ENCODE data around the gene GNG8.
"Not testable (repeated sequence)": the region's sequence is repeated elsewhere in the genome, so short reads cannot be mapped to it uniquely, and the experiment has no call there.

GNG8 gene

DNA sequence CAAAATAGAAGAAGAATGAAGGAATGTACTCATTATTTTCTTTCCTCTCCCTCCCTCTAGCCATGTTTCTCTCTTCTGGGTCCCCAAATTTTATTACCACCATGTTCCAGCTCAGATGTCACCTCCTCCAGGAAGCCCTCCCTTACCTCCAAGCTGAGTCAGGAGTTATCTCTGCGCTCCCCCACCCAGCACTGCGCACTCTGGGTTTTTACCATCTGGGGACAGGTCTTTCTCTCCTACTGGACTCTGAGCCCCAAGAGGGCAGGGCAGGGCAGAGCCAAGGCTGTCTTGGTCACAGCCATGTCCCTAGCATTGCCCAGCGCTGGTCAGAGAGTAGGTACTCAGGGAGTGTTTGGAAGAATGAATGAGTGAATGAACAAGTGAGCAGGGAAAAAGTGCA is 2.9 kb downstream of the GNG8 start:
- Histone ChIP-seq H3K36me3 (ENCODE audit: control insufficient read depth, insufficient read depth, low read length) (no peaks in the 10 kb centered on the region), H3K4me1 (peaks cover 6% of the 10 kb centered on the region), H3K9ac (no peak overlapping the region), H3K79me2 (no peaks in the 10 kb centered on the region), H3K27ac (no peak overlapping the region), H3K27me3 (ENCODE audit: control insufficient read depth, insufficient read depth, low read length) (no peaks in the 10 kb centered on the region), H3K9me3 (ENCODE audit: control insufficient read depth, low read length) (no peaks in the 10 kb centered on the region), H2AFZ (no peak overlapping the region), H3K4me2 (ENCODE audit: low read length) (no peak overlapping the region), H3K4me3 (ENCODE audit: low read depth, low read length) (no peak overlapping the region)
- TF ChIP-seq, protein P1, sequence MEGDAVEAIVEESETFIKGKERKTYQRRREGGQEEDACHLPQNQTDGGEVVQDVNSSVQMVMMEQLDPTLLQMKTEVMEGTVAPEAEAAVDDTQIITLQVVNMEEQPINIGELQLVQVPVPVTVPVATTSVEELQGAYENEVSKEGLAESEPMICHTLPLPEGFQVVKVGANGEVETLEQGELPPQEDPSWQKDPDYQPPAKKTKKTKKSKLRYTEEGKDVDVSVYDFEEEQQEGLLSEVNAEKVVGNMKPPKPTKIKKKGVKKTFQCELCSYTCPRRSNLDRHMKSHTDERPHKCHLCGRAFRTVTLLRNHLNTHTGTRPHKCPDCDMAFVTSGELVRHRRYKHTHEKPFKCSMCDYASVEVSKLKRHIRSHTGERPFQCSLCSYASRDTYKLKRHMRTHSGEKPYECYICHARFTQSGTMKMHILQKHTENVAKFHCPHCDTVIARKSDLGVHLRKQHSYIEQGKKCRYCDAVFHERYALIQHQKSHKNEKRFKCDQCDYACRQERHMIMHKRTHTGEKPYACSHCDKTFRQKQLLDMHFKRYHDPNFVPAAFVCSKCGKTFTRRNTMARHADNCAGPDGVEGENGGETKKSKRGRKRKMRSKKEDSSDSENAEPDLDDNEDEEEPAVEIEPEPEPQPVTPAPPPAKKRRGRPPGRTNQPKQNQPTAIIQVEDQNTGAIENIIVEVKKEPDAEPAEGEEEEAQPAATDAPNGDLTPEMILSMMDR (IDR thresholded peaks at IDR 0.05): no peak

DNA sequence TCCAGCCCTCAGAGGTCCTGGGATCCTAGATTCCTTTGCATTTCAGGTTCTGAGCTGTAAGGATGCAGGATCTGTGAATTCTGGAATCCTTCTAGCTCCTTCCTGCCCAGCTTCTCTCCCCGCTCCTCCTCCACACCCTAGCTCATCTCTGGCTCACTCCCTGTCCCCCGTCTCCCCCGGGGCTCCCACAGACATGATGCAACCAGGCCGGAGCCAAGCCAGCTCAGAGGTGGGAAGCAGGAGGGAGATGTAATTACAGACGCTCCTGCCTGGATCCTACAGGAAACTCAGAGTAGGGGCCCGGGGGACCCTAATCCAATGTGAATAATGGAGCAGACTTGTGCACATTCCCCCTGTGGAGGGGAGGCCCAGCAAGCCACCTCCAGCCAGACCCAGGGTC is 4.5 kb downstream of the GNG8 start:
- Histone ChIP-seq H3K27me3 (ENCODE audit: control insufficient read depth, insufficient read depth, low read length) (no peaks in the 10 kb centered on the region), H3K36me3 (ENCODE audit: control insufficient read depth, insufficient read depth, low read length) (no peaks in the 10 kb centered on the region), H3K27ac (no peak overlapping the region), H3K4me3 (ENCODE audit: low read depth, low read length) (no peak overlapping the region), H3K9me3 (ENCODE audit: control insufficient read depth, low read length) (no peaks in the 10 kb centered on the region), H3K4me2 (ENCODE audit: low read length) (no peak overlapping the region), H2AFZ (no peak overlapping the region), H3K79me2 (no peaks in the 10 kb centered on the region), H3K9ac (no peak overlapping the region), H3K4me1 (peaks cover 6% of the 10 kb centered on the region)
- TF ChIP-seq, protein P1 (IDR thresholded peaks at IDR 0.05): no peak

DNA sequence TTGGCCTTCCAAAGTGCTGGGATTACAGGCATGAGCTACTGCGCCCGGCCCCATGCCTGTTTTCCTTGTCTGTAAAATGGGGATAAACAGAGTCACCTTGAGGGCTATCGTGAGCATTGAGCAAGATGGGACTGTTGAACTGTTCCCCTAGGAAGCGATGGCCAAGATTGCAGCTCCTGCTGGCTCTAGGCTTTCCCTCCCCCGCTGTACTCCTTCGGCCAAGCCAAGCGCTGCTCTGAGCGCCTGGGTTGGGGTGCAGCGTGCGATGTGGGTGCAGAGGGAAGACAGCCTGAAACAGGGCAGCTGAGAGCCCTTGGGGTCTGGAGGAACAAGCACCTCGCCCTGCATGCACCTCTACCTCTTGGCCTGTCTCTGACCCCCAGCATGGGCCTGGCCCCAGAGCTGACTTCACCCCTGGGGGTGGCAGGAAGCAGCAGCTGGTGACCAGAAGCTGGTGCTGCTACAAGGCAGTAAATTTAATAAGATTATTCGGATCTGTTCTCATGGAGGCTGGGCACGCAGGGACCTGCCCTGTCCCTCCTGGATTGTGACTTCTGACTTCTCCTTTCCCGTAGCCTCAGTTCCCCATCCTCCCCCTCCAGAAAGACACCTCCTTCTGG is 5.3 kb downstream of the GNG8 start:
- H3K4me2 ChIP-seq (ENCODE audit: low read length): no peak overlapping the region
- H3K4me3 ChIP-seq (ENCODE audit: low read depth, low read length): no peak overlapping the region
- peaks cover 6% of the 10 kb centered on the region for H3K4me1 ChIP-seq
- H3K36me3 ChIP-seq (ENCODE audit: control insufficient read depth, insufficient read depth, low read length): no peaks in the 10 kb centered on the region
- no peaks in the 10 kb centered on the region for H3K9me3 ChIP-seq (ENCODE audit: control insufficient read depth, low read length)
- no peak overlapping the region for H3K27ac ChIP-seq
- H3K79me2 ChIP-seq: no peaks in the 10 kb centered on the region
- H3K27me3 ChIP-seq (ENCODE audit: control insufficient read depth, insufficient read depth, low read length): no peaks in the 10 kb centered on the region
- no peak overlapping the region for H3K9ac ChIP-seq
- H2AFZ ChIP-seq: no peak overlapping the region
- TF ChIP-seq, protein P1 (IDR thresholded peaks at IDR 0.05): no peak

DNA sequence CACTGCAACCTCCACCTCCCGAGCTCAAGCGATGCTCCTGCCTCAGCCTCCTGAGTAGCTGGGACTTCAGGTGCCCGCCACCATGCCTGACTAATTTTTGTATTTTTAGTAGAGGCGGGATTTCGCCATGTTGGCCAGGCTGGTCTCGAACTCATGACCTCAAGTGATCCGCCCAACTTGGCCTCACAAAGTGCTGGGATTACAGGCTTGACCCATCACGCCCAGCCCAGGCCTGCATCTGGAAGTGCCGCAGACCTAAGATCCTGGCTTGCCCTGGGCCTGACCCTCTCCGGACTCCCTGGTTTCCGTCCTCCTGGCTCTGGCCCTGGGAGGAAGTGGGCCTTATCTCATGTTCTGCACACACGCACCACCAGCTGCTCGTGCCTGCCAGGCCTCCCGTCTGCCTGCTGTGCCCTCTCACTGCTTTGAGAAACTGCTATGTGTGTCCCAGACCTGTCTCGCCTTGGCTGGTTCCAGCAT is 6.4 kb downstream of the GNG8 start:
- no peak overlapping the region for H3K27ac ChIP-seq
- TF ChIP-seq, protein P1 (IDR thresholded peaks at IDR 0.05): no peak
- H3K4me2 ChIP-seq (ENCODE audit: low read length): no peak overlapping the region
- H3K79me2 ChIP-seq: no peaks in the 10 kb centered on the region
- no peaks in the 10 kb centered on the region for H3K27me3 ChIP-seq (ENCODE audit: control insufficient read depth, insufficient read depth, low read length)
- peaks cover 4% of the 10 kb centered on the region for H3K4me1 ChIP-seq
- no peak overlapping the region for H3K9ac ChIP-seq
- no peak overlapping the region for H2AFZ ChIP-seq
- no peak overlapping the region for H3K4me3 ChIP-seq (ENCODE audit: low read depth, low read length)
- no peaks in the 10 kb centered on the region for H3K36me3 ChIP-seq (ENCODE audit: control insufficient read depth, insufficient read depth, low read length)
- H3K9me3 ChIP-seq (ENCODE audit: control insufficient read depth, low read length): no peaks in the 10 kb centered on the region

DNA sequence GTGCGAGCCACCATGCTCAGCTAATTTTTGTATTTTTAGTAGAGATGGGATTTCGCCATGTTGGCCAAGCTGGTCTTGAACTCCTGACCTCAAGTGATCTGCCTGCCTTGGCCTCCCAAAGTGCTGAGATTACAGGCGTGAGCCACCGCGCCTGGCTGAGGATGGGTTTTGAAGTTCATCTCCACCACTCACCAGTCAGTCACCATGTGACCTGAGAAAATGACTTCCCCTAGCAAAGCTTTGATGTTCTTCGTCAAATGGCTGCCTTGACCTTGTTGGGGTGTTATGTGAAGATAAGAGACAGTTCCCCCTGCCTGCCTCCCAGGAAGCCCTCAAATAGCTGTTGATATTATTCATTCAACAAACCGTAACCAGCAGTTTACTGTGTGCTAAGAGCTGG is 7.0 kb downstream of the GNG8 start:
- not testable (repeated sequence) for H2AFZ ChIP-seq; H3K27ac ChIP-seq; H3K9ac ChIP-seq; H3K9me3 ChIP-seq (ENCODE audit: control insufficient read depth, low read length); H3K27me3 ChIP-seq (ENCODE audit: control insufficient read depth, insufficient read depth, low read length); H3K36me3 ChIP-seq (ENCODE audit: control insufficient read depth, insufficient read depth, low read length); H3K4me3 ChIP-seq (ENCODE audit: low read depth, low read length); H3K4me1 ChIP-seq; H3K79me2 ChIP-seq; H3K4me2 ChIP-seq (ENCODE audit: low read length)

All from parathyroid adenoma (tissue), 2 donors.